HepG2 (cell line): ENCODE results near the gene CGNL1.

Source experiments
- ARHGAP35 ChIP-seq: sonication (generic); formaldehyde crosslinking; IDR thresholded peaks from 2 replicates; pipeline ENCODE4 v1.9.0; 2022; ENCODE audit warnings: mild to moderate bottlenecking, inconsistent platforms, moderate library complexity, missing genetic modification reagents, borderline replicate concordance
- CBX2 ChIP-seq, 2 experiments: fragments of 200-600 bp in 1 of 2; sonication (generic); formaldehyde crosslinking in 1 of 2; IDR thresholded peaks; 2 replicates each; pipeline versions ENCODE4 v1.7.0 to v1.8.1; 2018 to 2022; ENCODE audit warnings: low read depth in 2 of 2, low read length in 1 of 2, mild to moderate bottlenecking in 1 of 2, missing genetic modification reagents in 1 of 2
- CHD4 ChIP-seq: fragments of 200-600 bp; sonication (generic); IDR thresholded peaks from 2 replicates; pipeline ENCODE4 v1.7.0; 2017; ENCODE audit warnings: mild to moderate bottlenecking, low read length, borderline replicate concordance
- ELF4 ChIP-seq: sonication (generic); formaldehyde crosslinking; IDR thresholded peaks from 2 replicates; pipeline ENCODE4 v1.5.0; 2020; ENCODE audit warnings: missing genetic modification reagents, mild to moderate bottlenecking, moderate library complexity, borderline replicate concordance
- KLF6 ChIP-seq: IDR thresholded peaks from 2 replicates; pipeline ENCODE4 v1.8.0; 2016; ENCODE audit warnings: missing biosample characterization, missing genetic modification reagents
- NR1H2 ChIP-seq: sonication (generic); formaldehyde crosslinking; IDR thresholded peaks from 2 replicates; pipeline ENCODE4 v1.8.1; 2022; ENCODE audit warnings: low read depth, missing genetic modification reagents, borderline replicate concordance
- TF ChIP-seq, protein P1 (sequence below): sonication (generic); formaldehyde crosslinking; IDR thresholded peaks from 2 replicates; pipeline ENCODE4 v1.4.0; 2020; ENCODE audit warnings: missing genetic modification reagents, borderline replicate concordance
- TF ChIP-seq, protein P2 (sequence below): sonication (generic); formaldehyde crosslinking; IDR thresholded peaks from 2 replicates; pipeline ENCODE4 v1.5.0; 2020; ENCODE audit warnings: mild to moderate bottlenecking, missing genetic modification reagents, moderate library complexity
- TF ChIP-seq, protein P3 (sequence below): sonication (generic); formaldehyde crosslinking; IDR thresholded peaks from 2 replicates; pipeline ENCODE4 v1.4.0; 2020; ENCODE audit warnings: missing genetic modification reagents, mild to moderate bottlenecking, borderline replicate concordance

DNA sequence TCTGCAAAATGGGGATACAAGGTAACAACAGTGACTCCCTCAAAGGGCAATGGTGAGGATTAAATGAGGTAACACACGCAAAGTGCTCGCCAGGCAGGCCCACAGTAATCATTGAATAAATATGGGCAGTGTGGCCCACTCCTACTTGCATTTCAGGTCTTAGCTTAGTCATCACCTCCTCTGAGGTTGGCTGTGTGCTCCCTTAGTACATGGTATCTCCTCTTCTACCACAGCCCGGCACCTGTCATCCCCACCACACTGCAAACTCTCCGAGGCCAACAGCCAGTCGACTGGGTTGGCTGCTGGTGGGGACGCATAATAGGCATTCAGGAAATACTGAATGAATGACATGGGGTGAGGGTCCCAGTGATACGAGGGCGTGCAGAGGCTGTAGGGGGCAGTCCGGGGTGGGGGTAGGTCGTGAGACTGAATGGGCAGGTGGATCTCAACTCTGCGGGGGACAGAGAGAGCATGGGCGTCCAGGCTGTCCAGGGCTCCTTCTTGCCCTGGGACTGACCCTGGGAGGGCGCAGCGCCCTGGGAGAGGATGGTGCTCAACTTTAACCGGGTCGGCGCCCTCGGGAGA, 215.0 kb downstream of the CGNL1 start:
- TF ChIP-seq ARHGAP35 (no peak), NR1H2 (CRISPR knock-in tag) (no peak), KLF6 (CRISPR knock-in tag) (no peak), ELF4 (CRISPR knock-in tag) (no peak), CBX2 (IDR thresholded peaks at IDR 0.05; ENCODE audit: low read depth, low read length) (no peak), CBX2 (CRISPR knock-in tag; IDR thresholded peaks at IDR 0.05; ENCODE audit: low read depth) (no peak), CHD4 (no peak)
- TF ChIP-seq, protein P1, sequence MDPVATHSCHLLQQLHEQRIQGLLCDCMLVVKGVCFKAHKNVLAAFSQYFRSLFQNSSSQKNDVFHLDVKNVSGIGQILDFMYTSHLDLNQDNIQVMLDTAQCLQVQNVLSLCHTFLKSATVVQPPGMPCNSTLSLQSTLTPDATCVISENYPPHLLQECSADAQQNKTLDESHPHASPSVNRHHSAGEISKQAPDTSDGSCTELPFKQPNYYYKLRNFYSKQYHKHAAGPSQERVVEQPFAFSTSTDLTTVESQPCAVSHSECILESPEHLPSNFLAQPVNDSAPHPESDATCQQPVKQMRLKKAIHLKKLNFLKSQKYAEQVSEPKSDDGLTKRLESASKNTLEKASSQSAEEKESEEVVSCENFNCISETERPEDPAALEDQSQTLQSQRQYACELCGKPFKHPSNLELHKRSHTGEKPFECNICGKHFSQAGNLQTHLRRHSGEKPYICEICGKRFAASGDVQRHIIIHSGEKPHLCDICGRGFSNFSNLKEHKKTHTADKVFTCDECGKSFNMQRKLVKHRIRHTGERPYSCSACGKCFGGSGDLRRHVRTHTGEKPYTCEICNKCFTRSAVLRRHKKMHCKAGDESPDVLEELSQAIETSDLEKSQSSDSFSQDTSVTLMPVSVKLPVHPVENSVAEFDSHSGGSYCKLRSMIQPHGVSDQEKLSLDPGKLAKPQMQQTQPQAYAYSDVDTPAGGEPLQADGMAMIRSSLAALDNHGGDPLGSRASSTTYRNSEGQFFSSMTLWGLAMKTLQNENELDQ (CRISPR knock-in tag) = no peak
- TF ChIP-seq, protein P2, sequence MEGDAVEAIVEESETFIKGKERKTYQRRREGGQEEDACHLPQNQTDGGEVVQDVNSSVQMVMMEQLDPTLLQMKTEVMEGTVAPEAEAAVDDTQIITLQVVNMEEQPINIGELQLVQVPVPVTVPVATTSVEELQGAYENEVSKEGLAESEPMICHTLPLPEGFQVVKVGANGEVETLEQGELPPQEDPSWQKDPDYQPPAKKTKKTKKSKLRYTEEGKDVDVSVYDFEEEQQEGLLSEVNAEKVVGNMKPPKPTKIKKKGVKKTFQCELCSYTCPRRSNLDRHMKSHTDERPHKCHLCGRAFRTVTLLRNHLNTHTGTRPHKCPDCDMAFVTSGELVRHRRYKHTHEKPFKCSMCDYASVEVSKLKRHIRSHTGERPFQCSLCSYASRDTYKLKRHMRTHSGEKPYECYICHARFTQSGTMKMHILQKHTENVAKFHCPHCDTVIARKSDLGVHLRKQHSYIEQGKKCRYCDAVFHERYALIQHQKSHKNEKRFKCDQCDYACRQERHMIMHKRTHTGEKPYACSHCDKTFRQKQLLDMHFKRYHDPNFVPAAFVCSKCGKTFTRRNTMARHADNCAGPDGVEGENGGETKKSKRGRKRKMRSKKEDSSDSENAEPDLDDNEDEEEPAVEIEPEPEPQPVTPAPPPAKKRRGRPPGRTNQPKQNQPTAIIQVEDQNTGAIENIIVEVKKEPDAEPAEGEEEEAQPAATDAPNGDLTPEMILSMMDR (CRISPR knock-in tag) = no peak
- TF ChIP-seq, protein P3, sequence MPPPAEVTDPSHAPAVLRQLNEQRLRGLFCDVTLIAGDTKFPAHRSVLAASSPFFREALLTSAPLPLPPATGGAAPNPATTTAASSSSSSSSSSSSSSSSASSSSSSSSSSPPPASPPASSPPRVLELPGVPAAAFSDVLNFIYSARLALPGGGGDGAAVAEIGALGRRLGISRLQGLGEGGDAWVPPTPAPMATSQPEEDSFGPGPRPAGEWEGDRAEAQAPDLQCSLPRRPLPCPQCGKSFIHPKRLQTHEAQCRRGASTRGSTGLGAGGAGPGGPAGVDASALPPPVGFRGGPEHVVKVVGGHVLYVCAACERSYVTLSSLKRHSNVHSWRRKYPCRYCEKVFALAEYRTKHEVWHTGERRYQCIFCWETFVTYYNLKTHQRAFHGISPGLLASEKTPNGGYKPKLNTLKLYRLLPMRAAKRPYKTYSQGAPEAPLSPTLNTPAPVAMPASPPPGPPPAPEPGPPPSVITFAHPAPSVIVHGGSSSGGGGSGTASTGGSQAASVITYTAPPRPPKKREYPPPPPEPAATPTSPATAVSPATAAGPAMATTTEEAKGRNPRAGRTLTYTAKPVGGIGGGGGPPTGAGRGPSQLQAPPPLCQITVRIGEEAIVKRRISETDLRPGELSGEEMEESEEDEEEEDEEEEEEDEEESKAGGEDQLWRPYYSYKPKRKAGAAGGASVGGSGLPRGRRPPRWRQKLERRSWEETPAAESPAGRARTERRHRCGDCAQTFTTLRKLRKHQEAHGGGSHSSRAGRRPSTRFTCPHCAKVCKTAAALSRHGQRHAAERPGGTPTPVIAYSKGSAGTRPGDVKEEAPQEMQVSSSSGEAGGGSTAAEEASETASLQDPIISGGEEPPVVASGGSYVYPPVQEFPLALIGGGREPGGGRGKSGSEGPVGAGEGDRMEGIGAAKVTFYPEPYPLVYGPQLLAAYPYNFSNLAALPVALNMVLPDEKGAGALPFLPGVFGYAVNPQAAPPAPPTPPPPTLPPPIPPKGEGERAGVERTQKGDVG = no peak
